HG02759 (cell line): ENCODE measurements around the gene UBE3C.

Experiments
- ATAC-seq: cut with Tn5 transposase; IDR thresholded peaks from one replicate; pipeline ENCODE4 v1.9.1; 2021; ENCODE audit warnings: mild to moderate bottlenecking, moderate library complexity; ENCODE audit not compliant: unreplicated experiment

UBE3C gene

GRCh38 chr7:157282141-157282801 lies 143.5 kb downstream of the UBE3C start:
- ATAC-seq: no peak

GRCh38 chr7:157284229-157285014 lies 145.7 kb downstream of the UBE3C start:
- ATAC-seq: no peak

- no peak for ATAC-seq
Observed at GRCh38 chr7:157291404-157292080, 152.8 kb downstream of the UBE3C start.

GRCh38 chr7:157292258-157292657 lies 153.5 kb downstream of the UBE3C start:
- ATAC-seq: no peak

- ATAC-seq: no peak
Observed at GRCh38 chr7:157292770-157293412, 154.2 kb downstream of the UBE3C start.

GRCh38 chr7:157293413-157293788 lies 154.7 kb downstream of the UBE3C start:
- no peak for ATAC-seq

- ATAC-seq: no peak
Observed at GRCh38 chr7:157294773-157295172, 156.0 kb downstream of the UBE3C start.

GRCh38 chr7:157295338-157295737 lies 156.6 kb downstream of the UBE3C start:
- no peak for ATAC-seq

- no peak for ATAC-seq
Observed at GRCh38 chr7:157297185-157297584, 158.5 kb downstream of the UBE3C start.

GRCh38 chr7:157299317-157299612 lies 160.5 kb downstream of the UBE3C start:
- no peak for ATAC-seq

- ATAC-seq: no peak
Observed at GRCh38 chr7:157299613-157300368, 161.1 kb downstream of the UBE3C start.

GRCh38 chr7:157300369-157300825 lies 161.7 kb downstream of the UBE3C start:
- ATAC-seq: no peak

- no peak for ATAC-seq
Observed at GRCh38 chr7:157301610-157302120, 162.9 kb downstream of the UBE3C start.

- no peak for ATAC-seq
Observed at GRCh38 chr7:157306846-157307838, 168.4 kb downstream of the UBE3C start.

GRCh38 chr7:157309988-157310668 lies 171.4 kb downstream of the UBE3C start:
- no peak for ATAC-seq

GRCh38 chr7:157310676-157311185 lies 172.0 kb downstream of the UBE3C start:
- no peak for ATAC-seq

GRCh38 chr7:157312941-157313340 lies 174.2 kb downstream of the UBE3C start:
- no peak for ATAC-seq

GRCh38 chr7:157313645-157314044 lies 174.9 kb downstream of the UBE3C start:
- no peak for ATAC-seq
